Liver (tissue), 9 donors: ENCODE data around the gene CCT6A. TPM values are rescaled to one million over a fixed set of nuclear protein-coding genes. Genes with fewer than 3 reads are reported as not detected.

Experiments used
- DNase-seq: peaks from one replicate; pipeline ENCODE4 v3.0.0-alpha.2; 2017; ENCODE audit warnings: low spot score
- H3K27ac ChIP-seq, 2 donors: one replicate each; pipeline ENCODE4 v1.7.0; 2013; ENCODE audit warnings: inconsistent platforms in 2 of 2, low read length in 2 of 2, control low read depth in 1 of 2, low read depth in 1 of 2, mild to moderate bottlenecking in 1 of 2
- H3K27me3 ChIP-seq, 4 donors: one replicate each; pipeline versions ENCODE4 v1.6.1 to v1.7.0; 2013; ENCODE audit warnings: low read length in 3 of 4, inconsistent platforms in 1 of 4, mild to moderate bottlenecking in 1 of 4, moderate library complexity in 1 of 4; ENCODE audit not compliant: control insufficient read depth in 4 of 4, insufficient read depth in 4 of 4
- H3K36me3 ChIP-seq, 4 donors: one replicate each; pipeline versions ENCODE4 v1.6.1 to v1.7.0; 2013; ENCODE audit warnings: low read length in 3 of 4, mild to moderate bottlenecking in 3 of 4, low read depth in 1 of 4, moderate library complexity in 1 of 4; ENCODE audit not compliant: control insufficient read depth in 4 of 4, insufficient read depth in 3 of 4
- H3K4me1 ChIP-seq, 4 donors: one replicate each; pipeline versions ENCODE4 v1.6.1 to v1.7.0; 2013; ENCODE audit warnings: low read length in 3 of 4, mild to moderate bottlenecking in 3 of 4, moderate library complexity in 1 of 4; ENCODE audit not compliant: control insufficient read depth in 4 of 4, insufficient read depth in 4 of 4
- H3K4me3 ChIP-seq, 3 donors: one replicate each; pipeline versions ENCODE4 v1.6.1 to v1.7.0; 2013; ENCODE audit warnings: low read length in 3 of 3, control low read depth in 1 of 3, low read depth in 1 of 3, mild to moderate bottlenecking in 1 of 3
- H3K9ac ChIP-seq, 2 donors: one replicate each; pipeline ENCODE4 v1.7.0; 2013; ENCODE audit warnings: low read length in 2 of 2, mild to moderate bottlenecking in 2 of 2, moderate library complexity in 2 of 2, control low read depth in 1 of 2, low read depth in 1 of 2
- H3K9me3 ChIP-seq, 4 donors: one replicate each; pipeline versions ENCODE4 v1.6.1 to v1.7.0; 2013; ENCODE audit warnings: low read length in 3 of 4; ENCODE audit not compliant: control insufficient read depth in 4 of 4
- CTCF ChIP-seq: fragments of 150-350 bp; IDR thresholded peaks from 2 replicates; pipeline ENCODE4 v1.5.1; 2017; ENCODE audit warnings: improper control_type of control experiment, low read depth, low read length; ENCODE audit not compliant: missing input control
- EGR1 ChIP-seq, 2 donors: IDR thresholded peaks; 2 replicates each; pipeline ENCODE4 v1.6.1; 2016 to 2018; ENCODE audit warnings: antibody characterized with exemption in 2 of 2, low read depth in 2 of 2
- FOXA1 ChIP-seq: IDR thresholded peaks from 2 replicates; pipeline ENCODE4 v1.6.1; 2016; ENCODE audit warnings: antibody characterized with exemption
- FOXA2 ChIP-seq: IDR thresholded peaks from 2 replicates; pipeline ENCODE4 v1.6.1; 2016; ENCODE audit warnings: antibody characterized with exemption
- GABPA ChIP-seq, 2 donors: IDR thresholded peaks in 1 of 2; conservative IDR thresholded peaks in 1 of 2; 2 replicates each; pipeline ENCODE4 v1.6.1; 2016; ENCODE audit warnings: antibody characterized with exemption in 2 of 2, mild to moderate bottlenecking in 1 of 2, moderate library complexity in 1 of 2
- HNF4A ChIP-seq, 2 donors: conservative IDR thresholded peaks; 2 replicates each; pipeline ENCODE4 v1.6.1; 2016; ENCODE audit warnings: antibody characterized with exemption in 2 of 2, mild to moderate bottlenecking in 2 of 2
- HNF4G ChIP-seq: IDR thresholded peaks from 2 replicates; pipeline ENCODE4 v1.6.1; 2016; ENCODE audit warnings: antibody characterized with exemption
- JUND ChIP-seq, 2 donors: IDR thresholded peaks; 2 replicates each; pipeline ENCODE4 v1.6.1; 2016; ENCODE audit warnings: antibody characterized with exemption in 2 of 2
- NR2F2 ChIP-seq: IDR thresholded peaks from 2 replicates; pipeline ENCODE4 v1.6.1; 2016; ENCODE audit warnings: antibody characterized with exemption
- RAD21 ChIP-seq, 2 donors: IDR thresholded peaks; 2 replicates each; pipeline ENCODE4 v1.6.1; 2016; ENCODE audit warnings: antibody characterized with exemption in 2 of 2, mild to moderate bottlenecking in 2 of 2
- RXRA ChIP-seq, 2 donors: IDR thresholded peaks; 2 replicates each; pipeline ENCODE4 v1.6.1; 2017 to 2018; ENCODE audit warnings: antibody characterized with exemption in 2 of 2, mild to moderate bottlenecking in 1 of 2
- SP1 ChIP-seq: IDR thresholded peaks from 2 replicates; pipeline ENCODE4 v1.6.1; 2018; ENCODE audit warnings: antibody characterized with exemption, mild to moderate bottlenecking
- TAF1 ChIP-seq: conservative IDR thresholded peaks from 2 replicates; pipeline ENCODE4 v1.6.1; 2016; ENCODE audit warnings: antibody characterized with exemption, mild to moderate bottlenecking
- YY1 ChIP-seq: IDR thresholded peaks from 2 replicates; pipeline ENCODE4 v1.6.1; 2016; ENCODE audit warnings: antibody characterized with exemption, mild to moderate bottlenecking
- WGBS: extraction: QIAGEN DNeasy Blood & Tissue Kit; methylation state at CpG from one replicate; pipeline ENCODE4 v1.1.7; 2013; 5-methylcytosine and 5-hydroxymethylcytosine counted together
- polyA plus RNA-seq, 2 donors: library from polyadenylated mRNA; stranded (reverse) in 1 of 2; unstranded in 1 of 2; fragments of 200-250 nt in 1 of 2; fragments of >200 nt in 1 of 2; fragmentation: Nextera tagmentation in 1 of 2; extraction: Ambion mirVana in 1 of 2; gene quantifications; one replicate each; pipeline versions ENCODE4 v1.2.1 to v1.2.3, GENCODE V29; 2013 to 2015
- total RNA-seq, 2 donors: library from RNA; depleted of rRNA; stranded (reverse); fragments of >200 nt; gene quantifications; one replicate each; pipeline ENCODE4 v1.2.3, GENCODE V29; 2014
- TF ChIP-seq, protein P1 (sequence below): IDR thresholded peaks from 2 replicates; pipeline ENCODE4 v1.6.1; 2016; ENCODE audit warnings: antibody characterized with exemption, mild to moderate bottlenecking
- TF ChIP-seq, protein P2 (sequence below): IDR thresholded peaks from 2 replicates; pipeline ENCODE4 v1.6.1; 2016; ENCODE audit warnings: antibody characterized with exemption
- TF ChIP-seq, protein P3 (sequence below): IDR thresholded peaks from 2 replicates; pipeline ENCODE4 v1.6.1; 2016; ENCODE audit warnings: antibody characterized with exemption
- donor health status: healthy.
- donor health status: healthy.
- donor health status: healthy.
- donor health status: healthy.
- donor health status: healthy.

The CCT6A gene
- total and polyA plus RNA-seq, 4 donors = 44.6 to 80.0 (median 49.1) TPM

DNA sequence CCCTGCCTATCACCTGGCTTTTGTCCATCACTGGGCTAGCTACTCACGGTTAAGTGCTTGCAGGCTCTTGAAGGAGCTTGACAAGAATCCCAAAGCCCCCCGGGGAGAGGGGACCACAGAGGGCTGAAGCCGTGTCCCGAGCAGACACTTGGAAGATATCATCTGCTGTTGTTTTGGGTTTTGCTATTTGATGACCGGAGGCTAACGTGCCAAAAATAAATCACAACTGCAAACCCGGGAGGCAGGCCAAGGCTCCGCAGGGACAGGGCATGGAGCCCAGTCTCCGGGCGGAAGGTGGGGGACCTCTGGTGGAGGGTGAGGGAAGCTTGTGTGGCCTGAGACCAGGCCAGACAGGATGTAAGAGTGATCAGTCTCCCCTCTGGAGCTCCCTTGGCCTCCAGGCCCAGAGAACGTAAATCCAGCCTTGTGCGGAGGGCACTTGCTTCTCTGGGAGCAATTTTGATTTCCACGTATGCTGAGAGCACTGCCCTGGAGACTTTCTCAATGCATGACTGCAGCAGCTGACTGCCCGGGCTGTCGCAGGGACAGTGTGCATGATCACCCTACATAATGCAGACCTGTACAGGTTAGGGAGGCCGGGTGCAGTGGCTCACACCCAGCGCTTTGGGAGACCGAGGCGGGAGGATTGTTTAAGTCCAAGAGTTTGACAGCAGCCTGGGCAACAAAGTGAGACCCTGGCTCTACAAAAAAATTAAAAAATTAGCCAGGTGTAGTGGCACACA lies 41.4 kb downstream of the CCT6A start, which contains the start of gene PHKG1:
TSS of gene PHKG1 (minus strand) at position 164 of the 743 bp plus-strand sequence. CDS start 4,011 bp downstream, outside the sequence.
- H3K4me3 ChIP-seq = no peak within 1 kb of the TSS
- H3K27ac ChIP-seq = peak within 1 kb of the TSS; percentile 14 to 43
- DNase-seq = no peak
- H3K36me3 ChIP-seq = no peaks in the 10 kb centered on the region
- H3K4me1 ChIP-seq = peaks cover 1 to 13% (median 7%) of the 10 kb centered on the region in 4 donors
- WGBS = 28% methylated on average over 19 of the region's 19 CpGs
- no peak within 1 kb of the TSS for H3K9ac ChIP-seq
- no peaks in the 10 kb centered on the region for H3K9me3 ChIP-seq
- TF ChIP-seq HNF4G (no peak), YY1 (no peak), FOXA2 (no peak), GABPA (IDR thresholded peaks at IDR 0.05 in 1 of 2, conservative IDR thresholded peaks at IDR 0.05 in 1 of 2) (no peak), NR2F2 (peak; percentile 36), TAF1 (no peak), RAD21 (IDR thresholded peaks at IDR 0.05) (peak; percentile 80 to 84), RXRA (IDR thresholded peaks at IDR 0.05) (peak; percentile 24 to 28), CTCF (peak; percentile 64), HNF4A (conservative IDR thresholded peaks at IDR 0.05) (no peak), EGR1 (IDR thresholded peaks at IDR 0.05; ENCODE audit: low read depth in 2 of 2) (no peak)
- TF ChIP-seq, protein P1, sequence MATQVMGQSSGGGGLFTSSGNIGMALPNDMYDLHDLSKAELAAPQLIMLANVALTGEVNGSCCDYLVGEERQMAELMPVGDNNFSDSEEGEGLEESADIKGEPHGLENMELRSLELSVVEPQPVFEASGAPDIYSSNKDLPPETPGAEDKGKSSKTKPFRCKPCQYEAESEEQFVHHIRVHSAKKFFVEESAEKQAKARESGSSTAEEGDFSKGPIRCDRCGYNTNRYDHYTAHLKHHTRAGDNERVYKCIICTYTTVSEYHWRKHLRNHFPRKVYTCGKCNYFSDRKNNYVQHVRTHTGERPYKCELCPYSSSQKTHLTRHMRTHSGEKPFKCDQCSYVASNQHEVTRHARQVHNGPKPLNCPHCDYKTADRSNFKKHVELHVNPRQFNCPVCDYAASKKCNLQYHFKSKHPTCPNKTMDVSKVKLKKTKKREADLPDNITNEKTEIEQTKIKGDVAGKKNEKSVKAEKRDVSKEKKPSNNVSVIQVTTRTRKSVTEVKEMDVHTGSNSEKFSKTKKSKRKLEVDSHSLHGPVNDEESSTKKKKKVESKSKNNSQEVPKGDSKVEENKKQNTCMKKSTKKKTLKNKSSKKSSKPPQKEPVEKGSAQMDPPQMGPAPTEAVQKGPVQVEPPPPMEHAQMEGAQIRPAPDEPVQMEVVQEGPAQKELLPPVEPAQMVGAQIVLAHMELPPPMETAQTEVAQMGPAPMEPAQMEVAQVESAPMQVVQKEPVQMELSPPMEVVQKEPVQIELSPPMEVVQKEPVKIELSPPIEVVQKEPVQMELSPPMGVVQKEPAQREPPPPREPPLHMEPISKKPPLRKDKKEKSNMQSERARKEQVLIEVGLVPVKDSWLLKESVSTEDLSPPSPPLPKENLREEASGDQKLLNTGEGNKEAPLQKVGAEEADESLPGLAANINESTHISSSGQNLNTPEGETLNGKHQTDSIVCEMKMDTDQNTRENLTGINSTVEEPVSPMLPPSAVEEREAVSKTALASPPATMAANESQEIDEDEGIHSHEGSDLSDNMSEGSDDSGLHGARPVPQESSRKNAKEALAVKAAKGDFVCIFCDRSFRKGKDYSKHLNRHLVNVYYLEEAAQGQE = no peak
- TF ChIP-seq, protein P2, sequence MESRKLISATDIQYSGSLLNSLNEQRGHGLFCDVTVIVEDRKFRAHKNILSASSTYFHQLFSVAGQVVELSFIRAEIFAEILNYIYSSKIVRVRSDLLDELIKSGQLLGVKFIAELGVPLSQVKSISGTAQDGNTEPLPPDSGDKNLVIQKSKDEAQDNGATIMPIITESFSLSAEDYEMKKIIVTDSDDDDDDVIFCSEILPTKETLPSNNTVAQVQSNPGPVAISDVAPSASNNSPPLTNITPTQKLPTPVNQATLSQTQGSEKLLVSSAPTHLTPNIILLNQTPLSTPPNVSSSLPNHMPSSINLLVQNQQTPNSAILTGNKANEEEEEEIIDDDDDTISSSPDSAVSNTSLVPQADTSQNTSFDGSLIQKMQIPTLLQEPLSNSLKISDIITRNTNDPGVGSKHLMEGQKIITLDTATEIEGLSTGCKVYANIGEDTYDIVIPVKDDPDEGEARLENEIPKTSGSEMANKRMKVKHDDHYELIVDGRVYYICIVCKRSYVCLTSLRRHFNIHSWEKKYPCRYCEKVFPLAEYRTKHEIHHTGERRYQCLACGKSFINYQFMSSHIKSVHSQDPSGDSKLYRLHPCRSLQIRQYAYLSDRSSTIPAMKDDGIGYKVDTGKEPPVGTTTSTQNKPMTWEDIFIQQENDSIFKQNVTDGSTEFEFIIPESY = no peak
- TF ChIP-seq, protein P3, sequence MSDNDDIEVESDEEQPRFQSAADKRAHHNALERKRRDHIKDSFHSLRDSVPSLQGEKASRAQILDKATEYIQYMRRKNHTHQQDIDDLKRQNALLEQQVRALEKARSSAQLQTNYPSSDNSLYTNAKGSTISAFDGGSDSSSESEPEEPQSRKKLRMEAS = no peak
- H3K27me3 ChIP-seq = no peaks in the 10 kb centered on the region

DNA sequence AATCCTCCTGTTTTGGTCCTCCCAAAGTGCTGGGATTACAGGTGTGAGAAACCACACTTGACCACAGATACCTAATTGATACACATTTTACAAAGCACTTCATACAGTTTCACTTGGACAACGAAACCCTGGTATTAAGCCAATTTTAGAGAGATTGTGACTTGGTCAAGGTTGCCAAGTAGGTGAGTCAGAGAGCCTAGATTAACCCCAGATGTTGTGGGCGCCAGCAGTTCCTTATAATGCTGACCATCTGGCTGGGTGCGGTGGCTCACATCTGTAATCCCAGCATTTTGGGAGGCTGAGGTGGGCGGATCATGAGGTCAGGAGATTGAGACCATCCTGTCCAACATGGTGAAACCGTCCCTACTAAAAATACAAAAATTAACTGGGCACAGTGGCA lies 46.1 kb downstream of the CCT6A start:
- Histone ChIP-seq H3K4me1 (peaks cover under 1 to 8% (median 3%) of the 10 kb centered on the region in 4 donors), H3K4me3 (no peak overlapping the region), H3K27me3 (no peaks in the 10 kb centered on the region), H3K36me3 (peaks cover 9 to 31% (median 27%) of the 10 kb centered on the region in 4 donors), H3K27ac (no peak overlapping the region), H3K9me3 (no peaks in the 10 kb centered on the region), H3K9ac (no peak overlapping the region)
- no peak for DNase-seq
- whole genome bisulfite sequencing = 73% methylated on average over 5 of the region's 5 CpGs
- TF ChIP-seq SP1 (no peak), RXRA (IDR thresholded peaks at IDR 0.05) (peak in 1 of 2 donors; percentile 14), HNF4G (no peak), JUND (IDR thresholded peaks at IDR 0.05) (peak in 1 of 2 donors; percentile 39), CTCF (no peak), YY1 (no peak), NR2F2 (no peak), GABPA (IDR thresholded peaks at IDR 0.05 in 1 of 2, conservative IDR thresholded peaks at IDR 0.05 in 1 of 2) (no peak), RAD21 (IDR thresholded peaks at IDR 0.05) (no peak), FOXA1 (no peak), HNF4A (conservative IDR thresholded peaks at IDR 0.05) (no peak)
- TF ChIP-seq, protein P2 = no peak
- TF ChIP-seq, protein P3 = no peak
